ENCODE measurements around the gene WDR87.

Gene WDR87

DNA sequence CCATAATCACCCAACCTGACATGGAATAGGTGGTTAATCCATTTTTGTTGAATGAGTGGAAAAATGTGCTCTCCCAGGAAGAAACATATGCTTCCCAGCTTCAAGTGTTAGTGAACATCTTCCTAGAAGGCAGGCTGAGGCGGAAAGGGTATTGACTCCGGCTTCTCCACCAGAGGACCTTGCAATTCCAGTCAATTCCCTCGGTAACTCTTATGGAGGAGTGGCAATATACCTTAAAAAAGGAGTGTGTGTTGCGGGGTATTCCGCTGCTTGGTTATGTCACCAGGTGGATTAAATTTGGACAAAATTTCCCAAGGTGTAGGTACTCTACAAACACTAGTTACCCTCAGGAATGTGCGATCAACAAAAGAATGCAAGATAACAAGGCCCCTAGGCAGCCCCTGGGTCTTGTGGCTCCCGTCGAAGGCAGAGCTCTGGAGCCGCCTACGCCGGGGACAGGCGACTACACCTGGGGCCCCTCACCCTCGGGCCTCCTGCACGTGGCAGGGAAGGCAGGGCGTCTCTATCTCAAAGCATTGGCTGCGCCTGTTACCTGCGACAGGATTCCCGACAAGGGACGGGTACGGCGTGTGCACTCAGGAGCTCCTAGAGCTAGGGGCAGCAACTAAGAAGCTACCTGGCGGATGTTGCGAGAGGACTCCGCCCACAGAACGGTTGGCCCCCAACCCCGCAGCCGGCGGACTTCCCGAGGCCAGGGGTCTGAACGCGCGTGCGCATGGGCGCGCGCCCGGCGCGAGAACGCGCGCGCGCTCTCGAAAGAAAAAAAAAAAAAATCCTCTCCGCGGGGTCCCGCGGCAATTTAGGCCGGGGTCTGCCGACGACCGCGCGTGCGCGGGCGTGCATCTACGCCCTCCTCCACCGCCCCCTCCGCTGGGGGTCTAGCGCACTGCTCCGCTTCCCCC lies at the start of gene WDR87:
TSS of gene WDR87 (minus strand) at position 649 of the 923 bp plus-strand sequence. CDS start 8,355 bp downstream, outside the sequence.
- no peak for DNase-seq (ENCODE audit: low spot score)

DNA sequence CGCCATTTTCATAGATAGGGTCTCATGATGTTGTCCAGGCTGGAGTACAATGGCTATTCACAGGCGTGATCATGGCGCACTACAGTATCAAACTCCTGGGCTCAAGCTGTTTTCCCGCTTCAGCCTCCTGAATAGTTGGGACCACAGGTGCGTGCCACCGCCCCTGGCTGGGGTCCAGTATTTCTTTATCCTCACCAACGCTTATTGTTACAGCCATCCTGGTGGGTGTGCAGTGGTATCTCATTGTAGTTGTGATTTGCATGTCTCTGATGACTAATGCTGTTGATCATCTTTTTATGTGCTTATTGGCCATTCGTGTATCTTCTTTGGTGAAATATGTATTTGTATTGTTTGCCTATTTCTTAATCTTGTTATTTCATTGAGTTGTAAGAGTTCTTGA lies 49.6 kb upstream of the WDR87 start:
- DNase-seq (ENCODE audit: low spot score), result no peak

DNA sequence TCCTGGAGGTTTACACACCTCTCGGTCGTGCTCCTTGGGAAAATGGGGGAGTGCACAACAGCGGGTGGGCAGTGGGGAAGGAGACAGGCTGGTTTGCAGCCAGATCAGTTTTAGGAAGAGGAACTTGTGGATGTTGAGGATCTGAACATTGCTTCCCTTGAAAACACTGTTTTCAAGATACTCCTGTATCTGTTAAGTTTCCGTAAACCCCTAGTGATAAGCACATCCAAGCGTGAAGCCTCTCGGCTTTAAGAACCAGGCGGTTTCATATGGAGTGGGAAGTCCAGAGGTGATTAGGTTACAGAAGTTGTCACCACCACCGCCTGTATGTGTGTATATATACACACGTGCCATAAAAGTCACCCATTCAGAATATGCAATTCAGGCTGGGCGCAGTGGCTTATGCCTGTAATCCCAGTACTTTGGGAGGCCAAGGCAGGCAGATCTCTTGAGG lies 48.1 kb upstream of the WDR87 start:
- no peak for DNase-seq (ENCODE audit: low spot score)

GRCh38 chr19:37953918-37954303 lies 47.5 kb upstream of the WDR87 start:
- DNase-seq (ENCODE audit: low spot score), result no peak

- DNase-seq (ENCODE audit: low spot score), result no peak
Observed at GRCh38 chr19:37953171-37953917, 47.0 kb upstream of the WDR87 start.

GRCh38 chr19:37951816-37952210 lies 45.4 kb upstream of the WDR87 start:
- DNase-seq (ENCODE audit: low spot score), result no peak

- no peak for DNase-seq (ENCODE audit: low spot score)
Observed at GRCh38 chr19:37950471-37951175, 44.2 kb upstream of the WDR87 start.

- no peak for DNase-seq (ENCODE audit: low spot score)
Observed at GRCh38 chr19:37948362-37948761, 42.0 kb upstream of the WDR87 start.

- no peak for DNase-seq (ENCODE audit: low spot score)
Observed at GRCh38 chr19:37947778-37948177, 41.4 kb upstream of the WDR87 start.

GRCh38 chr19:37946132-37946531 lies 39.7 kb upstream of the WDR87 start:
- DNase-seq (ENCODE audit: low spot score), result no peak

DNA sequence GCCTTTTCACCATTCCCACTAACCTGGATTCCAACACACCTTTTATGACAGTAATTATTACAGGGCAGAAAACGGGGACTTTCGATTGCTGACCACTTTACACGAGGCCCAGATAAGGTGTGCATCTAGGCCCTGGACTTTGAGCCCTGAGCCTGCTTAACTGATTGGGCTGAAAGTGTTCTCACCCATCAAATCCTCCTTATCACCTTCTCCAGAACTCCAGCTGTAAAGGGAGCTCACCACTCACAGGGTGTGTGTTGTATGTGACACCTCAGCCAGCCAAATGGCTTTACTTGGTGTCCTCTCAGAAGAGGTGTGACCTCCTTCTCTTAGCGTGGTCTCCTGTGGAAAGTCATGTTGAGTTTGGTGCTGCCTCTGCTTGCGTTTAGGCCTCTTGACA lies 37.1 kb upstream of the WDR87 start:
- DNase-seq (ENCODE audit: low spot score), result no peak

GRCh38 chr19:37942516-37942902 lies 36.1 kb upstream of the WDR87 start:
- no peak for DNase-seq (ENCODE audit: low spot score)

DNA sequence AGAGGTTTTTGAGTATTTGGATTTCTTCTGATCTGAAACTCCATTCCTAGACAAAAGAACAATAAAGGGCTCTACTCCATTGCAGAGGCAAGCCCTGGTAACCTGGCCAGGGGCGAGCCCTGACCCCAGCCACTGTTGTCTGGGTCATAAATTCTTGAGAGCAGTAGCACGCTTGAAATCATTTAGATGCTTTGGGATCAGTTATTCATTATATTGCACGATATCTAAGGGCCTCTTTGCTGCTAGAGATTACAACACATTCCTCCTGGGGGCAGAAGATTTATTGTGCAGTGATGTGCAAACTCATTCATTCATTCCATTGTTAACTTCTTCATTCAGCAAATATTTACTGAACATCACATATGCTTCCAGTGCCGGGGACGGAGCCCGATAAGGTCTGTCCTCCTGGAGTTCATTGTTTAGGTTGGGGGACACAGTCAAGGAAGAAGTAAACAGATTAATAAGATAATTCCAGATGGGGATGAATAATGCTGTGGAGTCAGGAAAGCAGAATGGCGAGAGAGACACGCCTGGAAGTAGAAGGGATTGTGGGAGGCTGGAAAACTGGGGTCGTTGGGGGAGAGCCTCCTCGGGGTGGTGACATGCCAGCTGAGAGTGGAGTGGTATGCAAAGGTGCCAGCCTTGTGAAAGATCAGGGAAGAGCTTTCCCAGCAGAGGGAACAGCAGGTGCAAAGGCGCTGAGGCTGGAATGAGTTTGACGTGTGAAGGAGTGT lies 35.6 kb upstream of the WDR87 start:
- DNase-seq (ENCODE audit: low spot score), result no peak

DNA sequence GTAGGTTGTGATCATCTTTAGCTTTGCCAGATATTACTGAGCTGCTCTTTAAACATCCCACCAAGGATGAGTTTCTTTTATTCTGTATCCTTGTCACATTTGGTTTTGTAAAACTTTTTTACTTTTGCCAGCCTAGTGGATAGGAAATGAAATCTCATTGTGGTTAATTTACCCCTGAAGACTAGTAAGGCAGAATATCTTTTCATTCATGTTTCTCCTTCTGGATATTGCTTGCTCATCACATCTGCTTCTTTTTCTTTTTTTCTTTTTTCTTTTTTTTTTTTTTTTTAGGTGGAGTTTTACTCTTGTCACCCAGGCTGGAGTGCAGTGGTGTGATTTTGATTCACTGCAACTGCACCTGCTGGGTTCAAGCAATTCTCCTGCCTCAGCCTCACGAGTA lies 32.0 kb upstream of the WDR87 start:
- no peak for DNase-seq (ENCODE audit: low spot score)

GRCh38 chr19:37936886-37937285 lies 30.5 kb upstream of the WDR87 start:
- no peak for DNase-seq (ENCODE audit: low spot score)

DNA sequence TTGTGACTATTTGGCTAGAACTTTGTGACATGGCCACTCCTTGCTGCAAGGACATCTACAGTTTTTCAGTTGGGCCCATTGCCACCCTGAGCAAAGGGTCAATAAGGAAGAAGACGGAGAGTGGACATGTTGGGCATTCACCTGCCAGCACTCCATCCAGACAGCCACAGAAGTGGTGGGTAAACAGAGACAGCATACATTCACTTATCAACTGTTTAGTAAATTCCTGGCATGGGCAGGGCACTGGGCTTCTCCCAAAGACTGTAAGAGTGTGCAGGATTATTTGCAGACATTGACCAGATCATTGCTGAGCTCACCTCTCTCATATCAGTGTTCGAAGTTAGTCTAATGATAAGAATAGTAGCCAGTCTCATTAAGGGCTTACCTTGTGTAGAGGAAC lies 29.8 kb upstream of the WDR87 start:
- no peak for DNase-seq (ENCODE audit: low spot score)

- no peak for DNase-seq (ENCODE audit: low spot score)
Observed at GRCh38 chr19:37935341-37935740, 28.9 kb upstream of the WDR87 start.

GRCh38 chr19:37933937-37934358 lies 27.6 kb upstream of the WDR87 start:
- no peak for DNase-seq (ENCODE audit: low spot score)

- peak; percentile 49 for DNase-seq (ENCODE audit: low spot score)
Observed at GRCh38 chr19:37932985-37933936, 26.9 kb upstream of the WDR87 start.

DNA sequence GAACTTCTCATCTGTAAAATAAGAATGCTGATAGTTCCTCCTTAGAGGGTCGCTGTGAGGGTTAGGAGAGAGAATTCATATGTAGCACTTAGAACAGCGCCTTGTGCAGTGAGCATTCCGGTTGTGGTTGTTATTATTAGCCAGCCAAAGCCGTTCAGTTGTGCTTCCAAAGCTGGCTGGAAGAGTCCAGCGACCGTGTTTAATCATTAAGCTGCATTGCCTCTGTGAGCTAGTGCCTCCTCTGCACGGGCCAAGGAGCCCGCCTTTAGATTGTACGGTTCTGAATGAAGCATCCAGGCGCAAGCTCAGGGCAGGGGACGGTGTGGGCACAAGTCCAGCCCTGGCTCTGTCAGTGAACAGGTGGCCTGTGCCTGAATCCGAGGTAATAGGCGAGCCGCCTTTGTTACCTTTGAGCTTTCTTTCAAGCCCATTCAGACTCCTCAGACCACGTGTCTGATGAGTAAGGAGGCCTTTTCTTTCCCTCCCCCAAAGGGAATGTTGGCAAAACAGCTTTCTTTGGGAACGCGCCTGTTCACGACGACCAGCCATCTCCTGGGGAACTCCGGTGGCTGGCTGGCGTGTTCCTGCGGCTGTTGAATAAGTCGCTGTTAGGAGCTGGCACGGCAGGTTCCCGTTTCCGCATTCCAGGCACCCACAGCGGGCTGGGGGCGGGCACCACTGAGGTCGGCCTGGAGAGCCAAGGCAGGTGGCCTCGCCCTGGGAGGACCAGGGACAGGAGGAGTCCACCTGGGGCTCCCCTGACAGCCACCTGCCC lies 25.7 kb upstream of the WDR87 start:
- DNase-seq (ENCODE audit: low spot score), result peak; percentile 49
